Peyer's patch (tissue), 4 donors: ENCODE data around the gene POU5F2.

Source experiments
- POLR2A ChIP-seq, 2 donors: fragments of 450-650 bp; IDR thresholded peaks; one replicate each; pipeline ENCODE4 v1.5.1; 2017; ENCODE audit warnings: antibody characterized with exemption in 2 of 2, mild to moderate bottlenecking in 2 of 2, moderate library complexity in 2 of 2
- TF ChIP-seq, protein P1 (sequence below), 6 experiments: fragments of 450-650 bp in 4 of 6; fragments of 200-600 bp in 2 of 6; sonication (generic) in 1 of 6; IDR thresholded peaks; one replicate each; pipeline ENCODE4 v1.5.1; 2017 to 2019; ENCODE audit warnings: antibody characterized with exemption in 6 of 6, mild to moderate bottlenecking in 3 of 6, moderate library complexity in 1 of 6

DNA sequence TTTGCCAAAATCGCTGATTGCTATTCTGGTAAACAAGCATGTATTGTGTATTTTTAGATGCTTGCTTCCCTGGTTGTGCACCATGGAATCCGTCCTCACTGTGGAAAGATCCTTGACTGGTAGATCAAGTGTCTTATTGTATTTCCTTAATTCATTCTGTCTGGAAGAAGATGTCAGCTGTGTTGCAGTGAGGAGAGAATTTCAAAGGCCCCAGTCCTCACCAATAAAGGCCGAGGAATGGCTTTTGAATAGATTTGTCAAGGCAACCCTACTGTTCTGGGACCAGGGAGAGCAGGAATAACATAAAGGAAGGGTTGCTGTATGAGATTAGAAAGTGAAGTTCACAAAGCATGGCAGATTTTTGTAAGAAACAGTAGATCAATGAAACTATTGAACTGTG lies 36.2 kb upstream of the POU5F2 start:
- TF ChIP-seq, protein P1, sequence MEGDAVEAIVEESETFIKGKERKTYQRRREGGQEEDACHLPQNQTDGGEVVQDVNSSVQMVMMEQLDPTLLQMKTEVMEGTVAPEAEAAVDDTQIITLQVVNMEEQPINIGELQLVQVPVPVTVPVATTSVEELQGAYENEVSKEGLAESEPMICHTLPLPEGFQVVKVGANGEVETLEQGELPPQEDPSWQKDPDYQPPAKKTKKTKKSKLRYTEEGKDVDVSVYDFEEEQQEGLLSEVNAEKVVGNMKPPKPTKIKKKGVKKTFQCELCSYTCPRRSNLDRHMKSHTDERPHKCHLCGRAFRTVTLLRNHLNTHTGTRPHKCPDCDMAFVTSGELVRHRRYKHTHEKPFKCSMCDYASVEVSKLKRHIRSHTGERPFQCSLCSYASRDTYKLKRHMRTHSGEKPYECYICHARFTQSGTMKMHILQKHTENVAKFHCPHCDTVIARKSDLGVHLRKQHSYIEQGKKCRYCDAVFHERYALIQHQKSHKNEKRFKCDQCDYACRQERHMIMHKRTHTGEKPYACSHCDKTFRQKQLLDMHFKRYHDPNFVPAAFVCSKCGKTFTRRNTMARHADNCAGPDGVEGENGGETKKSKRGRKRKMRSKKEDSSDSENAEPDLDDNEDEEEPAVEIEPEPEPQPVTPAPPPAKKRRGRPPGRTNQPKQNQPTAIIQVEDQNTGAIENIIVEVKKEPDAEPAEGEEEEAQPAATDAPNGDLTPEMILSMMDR (IDR thresholded peaks at IDR 0.05) = no peak
- TF ChIP-seq POLR2A (IDR thresholded peaks at IDR 0.05) = no peak
